NT2/D1 (cell line): Measurements from ENCODE around the gene SETMAR.

ENCODE experiments used
- SUZ12 ChIP-seq: IDR thresholded peaks from 2 replicates; pipeline ENCODE4 v1.6.1; 2011; ENCODE audit not compliant: insufficient read length, insufficient read depth; ENCODE audit errors: extremely low read depth
- YY1 ChIP-seq: IDR thresholded peaks from 2 replicates; pipeline ENCODE4 v1.6.1; 2011; ENCODE audit not compliant: insufficient read length, insufficient read depth
- ZNF274 ChIP-seq: IDR thresholded peaks from 2 replicates; pipeline ENCODE4 v1.6.1; 2011; ENCODE audit warnings: mild to moderate bottlenecking, low read depth, low read length

DNA sequence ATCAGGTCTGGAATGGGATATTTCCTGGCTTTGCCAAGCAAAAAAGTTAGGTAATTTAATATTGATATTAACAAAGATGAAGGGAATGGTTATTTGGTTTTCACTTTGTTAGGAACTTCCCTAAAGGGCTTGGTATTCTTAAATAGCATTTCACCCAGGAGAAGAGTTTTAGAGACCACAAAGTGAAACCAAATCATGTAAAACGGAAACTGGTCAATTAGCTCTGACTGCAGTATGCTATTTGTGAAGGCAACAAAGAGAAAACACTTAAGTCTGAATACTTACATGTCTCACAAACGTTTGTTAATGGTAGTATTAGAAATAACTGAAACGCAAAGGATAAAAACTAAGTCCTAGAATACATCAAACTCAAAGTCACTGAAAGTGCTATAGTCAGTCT, 32.4 kb upstream of the SETMAR start:
- no peak for TF ChIP-seq YY1
- no peak for TF ChIP-seq ZNF274
- TF ChIP-seq SUZ12 = no peak
